Fibroblast of skin of left biceps (primary cell): ENCODE measurements around the gene LARP4.
"Not testable (repeated sequence)": the region's sequence is repeated elsewhere in the genome, so short reads cannot be mapped to it uniquely, and the experiment has no call there.

ENCODE experiments used
- DNase-seq, 2 experiments: peaks; one replicate each; pipeline ENCODE4 v3.0.0-alpha.2; 2013; ENCODE audit warnings: low read depth in 2 of 2

The LARP4 gene

DNA sequence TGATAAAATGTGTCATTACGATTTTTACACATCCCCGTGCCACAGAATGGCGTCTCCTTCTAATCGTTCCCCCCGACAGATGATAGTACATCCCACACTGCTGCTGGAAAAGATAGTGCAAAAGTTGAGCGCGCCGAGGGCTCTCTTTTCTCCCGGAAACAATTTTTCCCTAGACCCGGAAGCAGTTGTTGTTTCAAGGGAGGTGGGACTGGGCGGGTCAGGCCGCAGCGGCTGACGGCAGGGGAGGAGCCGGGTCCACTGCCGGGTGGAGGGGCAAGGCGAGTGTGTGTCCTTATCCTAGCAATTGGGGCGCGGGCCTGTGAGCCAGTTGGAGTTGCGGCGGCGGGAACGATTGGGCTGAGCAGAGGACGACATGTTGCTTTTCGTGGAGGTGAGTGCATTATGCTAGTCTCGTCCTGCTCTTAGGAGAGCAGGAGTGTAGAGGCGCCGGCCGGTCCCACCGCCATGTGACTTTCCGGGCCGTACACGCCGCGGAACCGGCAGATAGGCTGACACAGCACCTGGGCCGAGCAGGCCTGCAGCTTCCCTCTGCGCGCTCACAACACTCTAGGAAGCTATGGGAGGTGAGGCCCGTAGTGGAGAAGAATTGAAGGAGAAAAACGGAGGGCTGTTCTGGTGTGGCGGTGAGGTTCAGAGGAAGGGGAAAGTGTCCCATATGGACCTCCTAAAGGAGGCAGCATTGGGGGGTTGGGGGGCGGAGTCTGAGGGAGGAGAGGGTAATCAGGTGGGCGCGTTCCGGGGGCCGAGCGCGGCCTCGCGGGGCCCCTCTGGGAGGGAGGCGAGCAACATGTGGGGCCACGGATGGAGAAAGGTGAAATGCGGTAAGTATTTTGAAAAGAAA lies at the start of gene LARP4:
TSS of gene LARP4 (plus strand) at position 248 of the 862 bp plus-strand sequence. CDS start at position 374, 126 bp downstream.
- DNase-seq: peak; percentile 87 to 90

DNA sequence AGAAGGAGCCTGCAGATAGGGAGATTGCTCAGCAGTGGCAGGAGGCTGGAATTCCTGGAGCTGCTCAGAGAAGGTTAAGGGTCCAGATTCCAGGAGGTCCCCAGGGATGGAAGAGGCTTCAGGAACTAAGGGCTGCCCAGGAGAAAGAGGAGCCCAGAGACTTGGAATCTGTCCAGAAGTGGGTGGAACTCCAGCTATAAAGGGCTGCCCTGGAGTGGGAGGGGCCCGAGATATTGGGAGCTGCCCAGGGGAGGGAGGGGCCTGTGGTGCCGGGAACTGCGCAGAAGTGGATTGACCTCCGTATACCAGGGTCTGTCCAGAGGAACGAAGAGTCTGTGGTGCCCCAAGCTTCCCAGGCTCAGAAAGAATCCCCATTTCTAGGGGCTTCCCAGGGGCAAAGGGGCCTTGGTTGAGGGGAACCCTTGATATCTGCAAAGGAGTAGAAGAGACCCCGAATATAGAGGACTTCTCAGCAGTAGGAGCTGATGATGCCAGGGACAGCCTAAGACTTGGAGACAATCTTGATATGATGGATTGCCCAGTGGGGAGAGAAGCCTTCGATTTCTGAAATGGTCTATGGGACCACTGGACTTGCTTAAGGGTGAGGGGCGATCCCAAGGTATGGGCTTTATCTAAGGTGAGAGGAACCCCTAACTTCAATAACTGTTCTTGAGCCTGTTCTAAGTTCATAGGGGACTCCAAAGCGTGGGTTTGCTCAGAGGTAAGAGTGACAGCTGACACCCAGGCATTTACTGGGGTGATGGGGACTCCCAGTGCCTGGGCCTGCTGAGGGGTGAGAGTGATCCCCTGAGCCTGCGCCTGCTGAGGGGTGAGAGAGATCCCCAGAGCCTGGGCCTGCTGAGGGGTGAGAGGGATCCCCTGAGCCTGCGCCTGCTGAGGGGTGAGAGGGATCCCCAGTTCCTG lies 49.3 kb upstream of the LARP4 start:
- peak in 1 of 2 experiments; percentile 4 for DNase-seq

DNA sequence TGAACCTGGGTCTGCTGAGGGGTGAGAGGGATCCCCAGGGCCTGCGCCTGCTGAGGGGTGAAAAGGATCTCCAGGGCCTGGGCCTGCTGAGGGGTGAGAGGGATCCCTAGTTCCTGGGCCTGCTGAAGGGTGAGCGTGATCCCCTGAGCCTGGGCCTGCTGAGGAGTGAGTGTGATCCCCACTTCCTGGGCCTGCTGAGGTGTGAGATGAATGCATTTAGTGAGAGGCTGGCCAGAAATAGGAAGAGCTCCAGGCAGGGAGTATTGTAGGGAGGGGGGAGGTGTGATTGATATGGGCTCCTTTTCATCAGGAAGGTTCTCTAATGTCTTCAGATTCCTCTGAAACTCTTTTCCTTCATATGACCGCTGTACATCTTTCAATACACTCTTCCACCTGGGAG lies 47.3 kb upstream of the LARP4 start:
- DNase-seq: no peak

GRCh38 chr12:50353869-50354593 lies 46.7 kb upstream of the LARP4 start:
- no peak for DNase-seq

DNA sequence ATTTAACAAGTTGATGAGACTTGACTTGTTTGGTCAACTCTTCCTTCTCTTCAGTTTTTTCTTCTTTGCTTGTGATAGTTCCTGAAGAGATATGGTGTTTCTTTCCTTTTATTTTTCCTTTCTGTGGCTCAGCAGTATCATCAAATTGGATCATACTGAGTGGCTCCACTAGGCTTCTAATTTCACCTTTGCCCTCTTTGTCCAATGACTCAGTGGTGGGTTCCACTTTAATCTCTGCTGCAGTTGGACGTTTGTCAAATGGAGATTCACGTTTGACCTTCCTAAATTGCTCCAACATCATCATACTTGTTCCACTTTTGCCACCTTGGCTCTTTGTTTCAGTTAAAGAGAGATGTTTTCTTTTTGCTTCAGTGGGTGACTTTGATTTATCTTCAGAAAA lies 45.8 kb upstream of the LARP4 start:
- DNase-seq: no peak

- no peak for DNase-seq
These were observed 45.3 kb upstream of the LARP4 start for GRCh38 chr12:50355365-50355764.

DNA sequence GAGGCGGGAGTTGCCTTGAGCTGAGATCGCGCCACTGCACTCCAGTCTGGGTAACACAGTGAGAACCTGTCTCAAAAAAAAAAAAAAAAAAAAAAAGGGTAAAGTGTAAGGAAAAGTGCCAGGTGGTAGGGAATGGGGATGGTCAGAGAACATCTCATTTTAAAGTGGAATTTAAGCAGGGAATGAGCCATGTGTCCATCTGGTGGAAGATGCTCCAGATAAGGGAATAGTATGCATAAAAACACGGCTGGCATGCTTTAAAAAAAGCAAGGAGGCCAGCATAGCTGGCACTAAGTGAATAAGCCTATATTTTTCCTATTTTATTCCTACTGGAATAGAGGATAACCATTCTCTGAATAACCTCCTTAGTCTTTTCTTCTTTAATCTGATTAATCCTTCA lies 38.0 kb upstream of the LARP4 start:
- DNase-seq: no peak

DNA sequence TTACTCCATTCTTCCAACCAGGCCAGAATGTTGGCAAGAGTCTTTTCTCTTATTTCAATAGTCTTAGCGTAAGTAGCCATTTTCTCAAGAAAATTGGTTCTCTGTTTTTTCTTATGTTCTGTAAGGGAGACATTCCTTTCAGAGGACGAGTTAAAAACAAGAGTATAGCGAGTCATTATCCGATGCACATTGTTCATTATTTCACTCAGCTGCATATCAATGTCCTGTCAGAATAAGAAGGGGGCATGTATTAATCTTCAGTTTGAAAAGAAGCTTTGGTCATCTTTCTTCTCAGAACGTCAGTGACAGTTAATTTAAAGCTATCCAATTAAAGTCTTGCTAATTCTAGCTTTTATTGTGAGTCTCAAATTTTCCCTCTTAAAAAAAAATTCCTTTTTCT lies 37.5 kb upstream of the LARP4 start:
- no peak for DNase-seq

- DNase-seq: no peak
These were observed 34.8 kb upstream of the LARP4 start for GRCh38 chr12:50365709-50366406.

- DNase-seq: not testable (repeated sequence)
These were observed 30.0 kb upstream of the LARP4 start for GRCh38 chr12:50370672-50371071.

- DNase-seq: no peak
These were observed 24.9 kb upstream of the LARP4 start for GRCh38 chr12:50375802-50376201.

GRCh38 chr12:50380761-50381325 lies 19.8 kb upstream of the LARP4 start:
- no peak for DNase-seq

GRCh38 chr12:50387487-50387886 lies 13.2 kb upstream of the LARP4 start:
- peak in 1 of 2 experiments; percentile 13 for DNase-seq

GRCh38 chr12:50387972-50388478 lies 12.7 kb upstream of the LARP4 start:
- DNase-seq: no peak

DNA sequence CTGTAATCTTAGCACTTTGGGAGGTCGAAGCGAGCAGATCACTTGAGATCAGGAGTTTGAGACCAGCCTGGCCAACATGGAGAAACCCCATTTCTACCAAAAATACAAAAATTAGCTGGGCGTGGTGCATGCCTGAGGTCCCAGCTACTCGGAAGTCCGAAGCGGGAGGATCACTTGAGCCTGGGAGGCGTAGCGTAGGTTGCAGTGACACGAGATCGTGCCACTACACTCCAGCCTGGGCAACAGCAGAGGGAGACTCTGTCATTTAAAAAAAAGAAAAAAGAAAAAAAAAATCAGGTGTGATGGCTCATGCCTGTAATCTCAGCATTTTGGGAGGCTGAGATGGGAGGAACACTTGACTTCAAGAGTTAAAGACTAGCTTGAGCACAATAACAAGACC lies 11.9 kb upstream of the LARP4 start:
- DNase-seq: not testable (repeated sequence)

- DNase-seq: peak; percentile 85 to 86
These were observed 10.4 kb upstream of the LARP4 start for GRCh38 chr12:50390316-50390741.

- peak in 1 of 2 experiments; percentile 16 for DNase-seq
These were observed 6.1 kb upstream of the LARP4 start for GRCh38 chr12:50394469-50395029.

GRCh38 chr12:50397117-50397650 lies 3.5 kb upstream of the LARP4 start:
- no peak for DNase-seq

GRCh38 chr12:50398931-50399330 lies 1.8 kb upstream of the LARP4 start:
- no peak for DNase-seq

GRCh38 chr12:50400104-50400637 lies 514 bp upstream of the LARP4 start:
- no peak for DNase-seq
